GM21390 (cell line): ENCODE data around the gene RDH13.

Experiments
- ATAC-seq: cut with Tn5 transposase; IDR thresholded peaks from one replicate; pipeline ENCODE4 v1.9.1; 2021; ENCODE audit not compliant: unreplicated experiment

RDH13 gene

DNA sequence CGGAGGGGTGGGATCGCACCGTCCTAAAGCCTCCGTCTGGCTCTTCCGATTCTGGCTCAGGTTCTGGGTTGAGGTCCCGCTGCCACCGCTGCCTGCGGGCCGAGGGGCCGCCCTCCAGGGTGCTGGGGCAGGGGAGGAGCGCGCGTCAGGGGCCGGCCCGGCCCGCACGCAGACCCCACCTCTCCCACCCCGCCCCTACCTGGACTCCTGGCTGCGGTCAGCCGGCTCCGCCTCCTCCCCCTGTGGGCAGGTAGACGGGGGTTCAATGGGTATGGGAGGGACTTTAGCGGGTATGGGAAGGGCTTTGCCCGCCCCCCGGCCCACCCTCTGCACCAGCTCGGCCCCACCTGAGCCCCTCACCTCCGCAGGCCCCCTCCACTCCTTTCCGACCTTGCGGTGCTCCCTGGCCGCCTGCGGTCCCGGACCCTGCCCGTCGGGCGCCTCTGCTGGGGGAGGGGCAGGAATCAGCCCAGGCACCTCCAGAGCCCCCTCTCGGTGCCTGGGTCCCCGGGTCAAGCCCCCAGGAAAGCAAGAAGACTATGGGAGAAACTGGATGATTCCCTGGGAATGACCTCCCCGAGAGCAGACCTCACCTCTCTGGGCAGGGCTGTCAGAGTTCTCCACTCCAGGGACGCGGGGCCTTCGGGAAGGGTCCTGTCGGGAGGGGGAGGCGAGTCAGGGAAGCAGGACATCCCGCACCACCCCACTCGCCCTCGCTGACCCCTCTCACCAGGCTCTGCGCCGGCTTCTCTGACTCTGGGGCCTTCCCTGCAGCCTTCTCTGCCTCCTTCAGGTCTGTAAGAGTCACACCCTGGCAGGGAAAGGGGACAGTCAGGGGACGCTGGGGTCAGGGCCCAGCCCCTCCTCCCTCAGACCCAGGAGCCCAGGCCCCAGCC, 29.7 kb upstream of the RDH13 start:
- ATAC-seq, result no peak

DNA sequence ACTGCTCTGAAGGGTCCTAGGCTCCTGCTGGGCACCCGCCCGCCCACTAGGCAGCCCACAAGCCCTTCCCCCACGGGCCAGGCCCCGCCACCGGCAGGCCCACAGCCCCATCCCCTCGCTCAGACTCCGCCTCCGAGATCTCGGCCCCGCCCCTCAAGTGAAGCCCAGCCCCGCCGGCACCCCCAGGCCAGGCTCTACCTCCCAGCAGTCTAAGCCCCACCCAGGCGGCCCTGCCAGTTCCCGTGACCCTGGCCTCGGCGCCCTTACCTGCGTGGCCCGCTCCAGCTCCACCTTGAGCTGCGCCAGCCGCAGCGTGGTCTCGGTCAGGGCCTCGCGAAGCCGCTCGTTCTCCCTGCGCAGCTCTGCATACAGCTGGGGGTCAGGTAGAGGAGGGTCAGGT, 29.0 kb upstream of the RDH13 start:
- ATAC-seq, result no peak

DNA sequence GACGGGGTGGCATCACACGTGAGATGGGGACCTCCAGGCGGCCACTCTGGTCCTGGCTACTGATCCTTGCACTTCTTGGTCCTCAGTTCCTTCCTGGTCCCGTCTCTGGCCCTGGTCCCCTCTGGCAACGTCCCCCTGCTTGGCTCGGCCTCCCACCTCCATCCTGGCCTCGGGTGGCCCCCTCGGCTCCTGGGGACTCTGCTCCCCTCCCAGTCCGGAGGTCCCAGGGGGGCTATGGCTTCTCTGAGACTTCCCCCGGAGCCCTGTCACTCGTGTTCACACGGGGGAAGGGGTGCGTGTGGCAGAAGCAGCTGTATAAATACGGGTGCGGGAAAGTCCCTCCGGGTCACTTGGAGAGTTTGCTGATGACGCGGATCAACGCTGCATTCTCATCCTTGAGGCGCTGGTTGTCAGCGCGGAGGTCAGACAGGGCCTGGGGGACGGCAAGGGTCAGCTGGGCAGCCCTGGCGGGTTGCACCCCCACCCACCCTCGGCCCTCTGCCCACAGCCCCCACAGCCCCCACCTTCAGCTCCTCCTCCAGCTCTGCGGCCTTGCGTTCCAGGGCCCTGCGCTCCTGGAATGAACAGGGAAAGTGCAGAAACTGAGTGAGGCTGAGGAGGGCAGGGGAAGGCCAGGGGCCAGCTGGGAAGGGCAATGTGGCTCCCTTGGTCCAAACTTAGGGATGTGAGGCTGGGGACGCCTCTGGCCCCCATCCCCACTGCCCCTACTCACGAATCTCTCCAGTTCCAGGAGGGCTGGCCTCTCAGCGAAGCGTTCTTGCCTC, 28.4 kb upstream of the RDH13 start:
- ATAC-seq, result no peak

DNA sequence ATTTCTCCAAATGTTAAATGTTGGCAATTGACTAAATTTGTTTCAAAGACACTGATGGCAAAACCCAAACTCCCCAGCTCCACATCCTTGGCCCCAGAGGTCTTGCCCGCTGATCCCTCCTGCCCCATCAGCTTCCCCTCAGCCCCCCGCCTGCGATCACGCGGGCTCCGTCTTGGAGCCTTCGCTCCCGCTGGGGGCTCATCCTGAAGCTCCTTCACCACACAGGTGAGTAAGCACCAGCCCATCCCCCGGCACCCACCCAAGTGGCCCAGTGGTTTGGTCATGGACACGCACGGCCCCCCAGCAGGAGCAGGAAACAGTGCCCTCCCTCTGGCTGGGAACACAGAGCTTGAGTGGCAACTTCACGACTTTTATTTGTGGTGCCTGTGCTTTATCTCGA, 27.6 kb upstream of the RDH13 start:
- ATAC-seq, result no peak

DNA sequence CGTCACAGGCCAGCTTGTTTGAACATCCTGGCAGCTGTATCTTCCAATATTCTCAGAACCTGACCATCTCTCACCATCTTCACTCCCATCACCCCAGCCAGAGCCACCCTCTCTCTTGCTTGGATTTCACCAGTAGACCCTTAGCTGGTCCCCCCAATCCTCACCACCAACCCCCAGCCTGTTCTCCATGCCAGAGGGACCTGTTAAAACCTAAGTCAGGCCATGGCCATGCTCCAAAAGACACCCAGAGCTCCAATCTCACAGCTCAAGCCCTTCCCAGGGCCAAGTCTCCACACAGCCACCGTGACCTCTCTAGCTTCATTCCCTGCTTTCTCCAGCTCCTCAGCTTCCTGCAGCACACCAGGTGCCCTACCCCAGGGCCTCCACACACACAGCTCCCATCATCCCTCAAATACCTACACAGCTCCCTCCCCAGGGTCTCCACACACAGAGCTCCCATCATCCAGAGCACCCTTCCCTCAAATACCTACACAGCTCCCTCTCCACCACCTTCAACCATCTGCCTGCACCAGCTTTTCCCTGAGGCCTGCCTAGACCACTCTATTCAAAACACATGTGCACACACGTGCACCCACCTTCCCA, 26.5 kb upstream of the RDH13 start:
- ATAC-seq, result no peak

DNA sequence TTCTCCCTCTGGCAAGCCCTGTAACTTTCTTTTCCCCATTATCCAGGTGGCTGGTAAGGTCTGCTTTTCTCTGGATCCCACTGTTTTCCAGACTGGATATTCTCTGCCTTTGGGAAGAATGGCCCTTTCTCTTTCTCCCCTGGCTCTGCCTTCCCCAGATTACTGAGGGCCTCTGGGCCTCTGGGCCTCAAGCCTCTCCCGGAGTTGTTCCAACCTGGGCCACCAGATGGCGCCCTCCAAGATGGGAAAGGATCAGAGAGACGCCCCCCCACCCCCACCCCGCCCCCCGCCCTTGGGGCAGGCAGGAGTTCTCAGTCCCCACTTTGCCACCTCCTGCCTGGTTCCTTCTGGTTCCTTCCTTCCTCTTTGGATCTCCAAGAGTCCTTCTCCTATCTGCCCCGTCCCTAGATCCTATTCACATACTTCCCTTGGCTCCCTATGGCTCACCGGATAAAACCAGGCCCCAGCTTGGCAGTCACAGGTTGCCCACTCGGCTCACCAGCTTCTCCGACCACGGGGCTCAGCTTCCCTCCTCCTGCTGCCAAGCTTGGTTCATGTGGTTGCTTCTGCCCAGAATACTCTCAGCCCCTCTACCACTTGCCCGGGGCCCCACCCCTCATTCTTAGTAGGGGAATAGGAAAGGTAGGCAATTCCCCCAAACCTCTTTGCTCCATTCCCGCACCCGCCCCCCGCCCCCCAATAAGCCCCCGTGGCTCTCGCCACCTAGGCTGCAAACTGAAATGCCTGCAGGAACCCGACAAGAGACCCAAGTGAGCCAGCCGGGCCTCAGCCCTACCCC, 25.8 kb upstream of the RDH13 start:
- no peak for ATAC-seq

DNA sequence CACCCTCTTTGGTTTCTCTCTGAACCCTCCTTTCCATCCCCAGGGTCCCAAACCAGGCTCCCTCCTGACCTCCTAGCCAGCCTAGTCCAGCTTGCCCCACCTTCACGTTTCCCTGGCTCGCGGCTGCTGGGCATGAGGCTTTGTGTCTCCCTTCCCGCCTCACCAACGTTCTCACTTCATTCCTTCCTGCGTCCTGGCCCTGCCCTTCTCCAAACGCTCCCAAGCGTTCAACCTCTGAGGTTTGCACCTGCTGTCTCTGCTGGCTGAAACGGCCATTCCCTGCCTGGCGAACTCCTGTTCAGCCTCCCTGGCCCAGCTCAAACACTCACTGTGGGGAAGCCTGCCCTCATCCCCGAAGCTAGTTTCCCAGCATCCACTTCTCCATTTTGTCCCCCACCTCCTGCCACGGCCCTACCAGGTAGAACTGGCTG, 25.1 kb upstream of the RDH13 start:
- ATAC-seq, result no peak

DNA sequence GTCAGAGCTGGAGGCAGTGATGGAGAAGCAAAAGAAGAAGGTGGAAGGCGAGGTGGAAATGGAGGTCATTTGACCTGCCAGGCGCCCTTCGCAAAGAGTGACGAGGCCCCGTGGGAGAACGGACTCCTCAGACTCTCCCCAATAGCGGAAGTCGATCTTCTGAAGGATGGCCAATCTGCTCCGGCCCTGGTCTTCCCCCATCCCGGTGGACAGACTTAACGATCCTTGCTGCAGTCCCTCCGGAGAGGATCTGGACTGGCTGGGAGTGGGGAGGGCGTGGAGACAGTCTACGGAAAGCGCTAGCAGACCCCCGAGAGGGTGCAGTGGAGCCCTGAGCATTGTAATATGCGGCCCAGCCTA, 24.6 kb upstream of the RDH13 start:
- ATAC-seq, result no peak

DNA sequence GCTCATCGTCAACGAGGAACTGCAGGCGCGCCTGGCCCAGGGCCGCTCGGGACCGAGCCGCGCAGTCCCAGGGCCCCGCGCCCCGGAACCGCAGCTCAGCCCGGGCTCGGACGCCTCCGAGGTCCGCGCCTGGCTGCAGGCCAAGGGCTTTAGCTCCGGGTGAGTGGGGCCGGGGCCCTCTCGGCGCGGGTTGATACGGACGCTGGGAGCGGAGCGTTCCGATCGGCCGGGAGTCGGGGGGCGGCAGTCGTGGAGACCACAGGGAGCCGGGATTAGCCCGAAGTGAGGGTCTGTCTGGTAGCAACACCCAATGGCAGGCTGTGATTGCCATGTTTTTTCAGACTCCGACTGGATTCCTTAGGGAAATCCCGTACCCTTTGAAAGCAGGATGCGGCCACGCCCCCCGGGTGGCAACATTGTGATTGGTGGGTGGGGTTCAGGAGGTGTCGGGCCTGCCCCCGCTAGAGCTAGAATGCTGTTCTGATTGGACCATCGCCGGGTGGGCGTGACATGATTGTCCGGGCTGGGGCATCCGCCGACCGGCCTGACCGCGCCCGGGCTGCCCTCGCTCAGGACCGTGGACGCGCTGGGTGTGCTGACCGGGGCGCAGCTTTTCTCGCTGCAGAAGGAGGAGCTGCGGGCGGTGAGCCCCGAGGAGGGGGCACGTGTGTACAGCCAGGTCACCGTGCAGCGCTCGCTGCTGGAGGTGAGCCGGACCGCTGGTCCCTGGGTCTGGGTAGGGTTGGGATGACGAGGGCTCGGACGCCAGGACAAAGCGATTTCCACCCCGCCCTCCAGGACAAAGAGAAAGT, 24.0 kb upstream of the RDH13 start:
- ATAC-seq, result no peak

DNA sequence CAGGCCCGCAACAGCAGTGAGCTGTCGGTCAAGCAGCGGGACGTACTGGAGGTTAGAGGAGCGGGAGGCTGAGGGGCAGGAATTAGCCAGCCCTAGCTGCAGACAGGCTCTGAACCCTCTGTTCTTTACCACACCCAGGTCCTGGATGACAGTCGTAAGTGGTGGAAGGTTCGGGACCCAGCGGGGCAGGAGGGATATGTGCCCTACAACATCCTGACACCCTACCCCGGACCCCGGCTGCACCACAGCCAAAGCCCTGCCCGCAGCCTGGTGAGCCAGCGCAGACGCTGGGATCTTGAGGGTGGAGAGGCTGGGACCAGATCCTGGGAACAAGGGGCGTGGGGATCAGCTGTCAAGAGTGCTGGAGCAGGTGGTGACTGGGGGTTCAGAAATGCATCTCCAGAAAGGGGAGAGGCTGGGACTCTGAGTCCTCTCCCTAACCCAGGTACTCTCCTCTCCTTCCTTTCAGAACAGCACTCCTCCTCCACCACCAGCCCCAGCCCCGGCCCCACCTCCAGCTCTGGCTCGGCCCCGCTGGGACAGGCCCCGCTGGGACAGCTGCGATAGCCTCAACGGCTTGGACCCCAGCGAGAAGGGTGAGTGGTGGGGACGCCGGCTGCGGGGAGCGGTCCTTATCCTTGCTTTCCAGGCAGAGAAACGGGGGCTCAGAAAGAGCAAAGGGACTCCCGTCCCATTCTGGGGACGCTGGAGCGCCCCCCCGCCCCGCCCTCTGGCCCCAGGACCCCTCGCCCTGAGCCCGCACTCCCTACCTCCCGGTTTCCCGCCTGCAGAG, 23.2 kb upstream of the RDH13 start:
- no peak for ATAC-seq

DNA sequence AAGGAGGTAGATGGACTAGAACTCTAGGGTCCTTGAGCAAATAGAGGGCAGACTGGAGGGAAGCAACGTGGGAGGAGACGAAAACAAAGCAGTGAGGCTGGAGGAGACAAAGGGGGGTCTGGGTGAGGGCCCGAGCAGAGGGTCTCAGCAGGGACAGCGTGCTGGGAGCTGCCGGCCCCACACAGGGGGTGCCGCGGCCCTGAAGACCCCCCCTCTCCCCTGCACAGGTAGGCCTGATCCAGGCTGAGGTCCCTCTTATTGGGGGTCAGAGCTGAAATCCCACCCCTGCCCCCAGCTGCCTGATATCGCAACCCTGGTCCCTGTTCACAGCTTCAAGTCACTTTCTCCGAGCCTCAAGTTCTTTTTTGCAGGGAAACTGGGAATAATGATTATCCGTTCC, 21.5 kb upstream of the RDH13 start:
- ATAC-seq, result no peak

DNA sequence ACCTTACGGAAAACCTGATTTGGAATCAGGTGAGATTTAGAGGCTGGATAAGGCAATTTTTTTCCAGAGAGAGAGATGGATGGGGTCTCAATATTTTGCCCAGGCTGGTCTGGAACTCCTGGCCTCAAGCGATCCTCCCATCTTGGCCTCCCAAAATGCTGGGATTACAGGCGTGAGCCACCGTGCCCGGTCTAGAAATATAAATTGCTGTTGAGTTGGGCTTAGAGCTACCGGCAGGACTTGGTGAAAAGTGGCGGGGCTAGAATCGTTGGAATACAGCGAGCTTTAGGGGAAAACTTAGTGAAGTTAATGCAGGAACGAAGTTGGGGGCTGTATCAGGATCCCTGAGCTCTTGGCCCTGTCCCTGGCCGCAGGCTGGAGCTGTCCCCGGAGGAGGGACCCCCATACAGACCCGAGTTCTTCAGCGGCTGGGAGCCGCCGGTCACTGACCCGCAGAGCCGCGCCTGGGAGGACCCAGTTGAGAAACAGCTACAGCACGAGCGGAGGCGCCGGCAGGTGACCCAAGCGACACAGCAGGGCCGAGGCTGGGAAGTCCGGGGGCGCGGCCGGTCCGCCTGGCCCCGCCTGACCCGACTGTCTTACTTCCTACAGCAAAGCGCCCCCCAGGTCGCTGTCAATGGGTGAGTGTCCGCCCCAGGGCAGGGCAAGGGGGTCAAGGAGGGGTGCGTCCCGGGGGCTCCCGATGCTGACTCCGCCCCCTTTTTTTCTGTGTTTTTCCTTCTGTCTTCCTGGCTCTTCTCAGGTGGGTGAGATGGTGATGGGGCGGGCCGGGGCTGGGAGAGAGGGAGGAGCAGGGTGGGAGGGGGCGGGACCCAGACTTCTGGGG, 20.3 kb upstream of the RDH13 start:
- ATAC-seq, result no peak

DNA sequence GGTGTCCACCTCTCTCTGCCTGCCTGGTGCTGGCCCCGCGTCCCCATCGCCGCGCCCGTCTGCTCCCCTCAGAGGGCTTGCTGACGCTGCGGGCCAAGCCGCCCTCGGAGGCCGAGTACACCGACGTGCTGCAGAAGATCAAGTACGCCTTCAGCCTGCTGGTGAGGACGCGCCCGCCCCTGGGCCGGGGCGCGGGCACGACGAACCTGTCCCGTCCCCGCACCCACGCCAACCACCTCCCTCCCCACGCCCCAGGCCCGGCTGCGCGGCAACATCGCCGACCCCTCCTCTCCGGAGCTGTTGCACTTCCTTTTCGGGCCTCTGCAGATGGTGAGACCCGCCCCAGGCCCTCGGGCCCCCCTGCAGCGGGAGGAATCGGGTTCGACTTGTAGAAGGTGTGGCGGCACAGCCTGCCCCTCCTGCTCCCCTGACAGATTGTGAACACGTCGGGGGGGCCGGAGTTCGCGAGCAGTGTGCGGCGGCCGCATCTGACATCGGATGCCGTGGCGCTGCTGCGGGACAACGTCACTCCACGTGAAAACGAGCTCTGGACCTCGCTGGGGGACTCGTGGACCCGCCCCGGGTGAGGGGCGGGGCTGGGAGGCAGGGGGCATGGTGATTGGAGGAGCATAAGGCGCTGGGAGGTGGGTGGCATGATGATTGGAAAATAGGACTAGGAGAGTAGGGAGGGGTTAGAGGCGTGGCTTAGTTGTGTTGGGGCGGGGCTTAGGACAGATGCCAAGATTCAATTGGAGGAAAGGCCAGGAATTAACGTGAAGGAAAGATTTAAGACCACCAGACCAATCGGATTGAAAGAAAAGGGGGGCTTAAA, 19.3 kb upstream of the RDH13 start:
- ATAC-seq, result no peak

DNA sequence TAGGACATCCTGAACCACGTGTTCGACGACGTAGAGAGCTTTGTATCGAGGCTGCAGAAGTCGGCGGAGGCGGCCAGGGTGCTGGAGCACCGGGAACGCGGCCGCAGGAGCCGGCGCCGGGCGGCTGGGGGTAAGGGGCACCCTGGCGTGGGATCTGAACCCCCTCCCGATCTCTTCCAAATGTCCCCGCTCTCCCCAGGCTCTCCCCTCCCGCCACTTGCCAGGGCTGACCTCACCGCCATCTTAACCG, 18.7 kb upstream of the RDH13 start:
- no peak for ATAC-seq

DNA sequence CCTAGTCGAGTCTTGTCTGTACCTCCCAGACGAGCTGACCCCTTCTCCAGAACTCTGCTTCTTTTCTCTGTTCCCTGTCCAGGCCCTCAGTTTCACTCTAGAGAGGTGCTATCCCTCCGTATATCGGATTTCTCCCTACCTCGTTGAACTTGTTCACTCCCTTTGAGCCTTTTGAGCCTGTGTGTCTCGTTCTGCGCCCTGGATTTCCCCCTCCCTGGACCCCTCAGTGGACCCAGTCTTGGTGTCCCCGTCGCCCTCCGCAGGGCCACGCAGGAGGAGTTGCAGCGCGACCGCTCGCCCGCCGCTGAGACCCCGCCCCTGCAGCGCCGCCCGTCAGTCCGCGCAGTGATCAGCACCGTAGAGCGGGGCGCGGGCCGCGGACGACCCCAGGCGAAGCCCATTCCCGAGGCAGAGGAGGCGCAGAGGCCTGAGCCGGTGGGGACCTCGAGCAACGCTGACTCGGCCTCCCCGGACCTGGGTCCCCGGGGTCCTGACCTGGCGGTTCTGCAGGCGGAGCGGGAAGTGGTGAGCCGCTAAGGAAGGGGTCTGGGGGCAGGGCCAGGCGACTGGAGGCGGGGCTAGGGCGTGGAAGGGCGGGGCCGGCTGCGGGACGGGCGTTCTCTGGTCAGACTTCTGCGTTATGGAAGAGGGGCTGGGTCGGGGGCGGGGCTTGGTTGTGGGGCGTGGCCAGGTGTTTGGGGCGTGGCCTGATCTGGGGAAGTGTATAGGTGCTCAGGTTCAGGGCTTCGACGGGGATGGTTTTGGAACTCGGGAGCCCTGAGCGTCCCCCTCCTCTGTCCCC, 18.2 kb upstream of the RDH13 start:
- ATAC-seq, result no peak

DNA sequence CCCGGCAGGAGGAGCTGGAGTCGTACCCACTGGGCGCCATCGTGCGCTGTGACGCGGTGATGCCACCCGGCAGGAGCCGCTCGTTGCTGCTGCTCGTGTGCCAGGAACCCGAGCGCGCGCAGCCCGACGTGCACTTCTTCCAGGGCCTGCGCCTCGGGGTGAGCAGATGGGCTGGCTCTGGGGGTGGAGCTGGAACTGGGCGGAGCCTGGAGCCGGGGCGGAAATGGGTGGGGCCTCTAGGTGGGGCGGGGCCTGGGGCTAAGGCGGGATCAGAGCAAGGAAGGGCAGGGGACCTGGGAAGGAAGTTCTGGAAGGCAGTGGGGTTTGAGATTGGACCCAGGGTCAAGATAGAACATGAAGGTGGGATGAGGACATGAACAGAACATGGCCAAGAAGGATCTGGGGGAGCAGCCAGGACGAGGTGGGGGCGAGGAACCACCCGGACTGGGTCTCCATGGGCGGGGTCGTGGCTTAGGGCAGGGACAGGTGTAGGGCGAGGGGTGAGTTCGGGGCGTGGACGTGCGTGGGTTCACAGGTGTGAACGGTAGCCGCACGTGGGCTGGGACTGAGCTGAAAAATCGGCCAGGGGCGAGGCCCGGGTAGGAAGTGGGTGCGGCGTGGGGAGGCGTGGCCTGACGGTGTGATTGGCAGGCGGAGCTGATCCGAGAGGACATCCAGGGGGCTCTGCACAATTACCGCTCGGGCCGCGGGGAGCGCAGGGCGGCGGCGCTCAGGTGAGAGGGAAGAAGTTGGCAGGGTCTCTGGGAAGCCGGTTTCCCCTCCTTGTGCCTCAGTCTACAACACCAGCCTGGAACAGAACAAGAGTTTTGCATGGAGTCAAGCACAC, 17.4 kb upstream of the RDH13 start:
- no peak for ATAC-seq
